GM12873 (cell line): ENCODE results near the gene VTA1.
A peak's percentile ranks its signal among the peaks of the same experiment; 100 is the strongest.

ENCODE experiments used
- CTCF ChIP-seq: IDR thresholded peaks from 2 replicates; pipeline ENCODE4 v1.5.1; 2012; ENCODE audit warnings: low read depth, mild to moderate bottlenecking, moderate library complexity, low read length, control low read depth; ENCODE audit not compliant: insufficient read depth; ENCODE audit errors: missing control alignments

VTA1 gene, protein sequence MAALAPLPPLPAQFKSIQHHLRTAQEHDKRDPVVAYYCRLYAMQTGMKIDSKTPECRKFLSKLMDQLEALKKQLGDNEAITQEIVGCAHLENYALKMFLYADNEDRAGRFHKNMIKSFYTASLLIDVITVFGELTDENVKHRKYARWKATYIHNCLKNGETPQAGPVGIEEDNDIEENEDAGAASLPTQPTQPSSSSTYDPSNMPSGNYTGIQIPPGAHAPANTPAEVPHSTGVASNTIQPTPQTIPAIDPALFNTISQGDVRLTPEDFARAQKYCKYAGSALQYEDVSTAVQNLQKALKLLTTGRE

DNA sequence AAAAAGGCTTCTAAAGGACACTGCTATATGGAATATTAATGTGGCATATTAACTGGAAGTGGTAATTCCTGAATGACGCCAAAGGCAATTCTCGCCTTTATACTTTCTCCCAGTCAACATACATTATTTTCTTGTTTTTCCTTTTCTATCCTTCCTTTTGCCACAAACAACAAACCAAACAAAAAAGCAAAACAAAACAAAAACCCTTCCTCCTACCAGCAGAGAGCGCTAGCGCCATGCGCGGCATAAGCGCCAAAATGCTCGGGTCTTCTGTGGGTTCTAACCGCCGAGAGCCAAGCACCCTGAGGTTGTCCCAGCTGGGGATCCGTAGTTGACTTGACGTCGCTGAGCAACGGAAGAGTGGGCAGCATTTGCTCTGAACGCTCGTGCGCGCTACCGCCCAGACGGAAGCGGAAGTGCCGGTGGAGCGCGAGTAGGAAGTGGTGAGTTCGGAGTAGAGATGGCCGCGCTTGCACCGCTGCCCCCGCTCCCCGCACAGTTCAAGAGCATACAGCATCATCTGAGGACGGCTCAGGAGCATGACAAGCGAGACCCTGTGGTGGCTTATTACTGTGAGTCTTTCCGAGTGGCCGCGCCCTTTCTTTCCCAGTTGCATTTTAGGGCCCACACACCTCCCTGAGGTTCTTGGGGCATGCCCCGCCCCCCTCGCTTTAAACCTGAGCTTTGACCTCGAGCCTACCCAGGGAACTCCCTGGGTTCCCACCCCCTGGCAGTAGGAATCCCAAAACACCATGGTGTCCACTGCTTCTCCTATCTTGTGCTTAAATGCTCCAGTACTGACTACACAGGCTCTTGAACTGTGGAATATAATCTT, at the start of gene VTA1, which contains the start of gene NMBR:
Gene VTA1, plus strand, starts transcription at position 436 of the 835 bp plus-strand sequence. Its CDS starts 25 bp downstream, at position 461.
Gene NMBR, minus strand, starts transcription at position 295 of the 835 bp plus-strand sequence. CDS start 58,464 bp downstream, outside the sequence.
- peak; percentile 89 for TF ChIP-seq CTCF

- TF ChIP-seq CTCF: peak; percentile 67
These were observed 34.5 kb upstream of the VTA1 start for GRCh38 chr6:142112451-142113061.

DNA sequence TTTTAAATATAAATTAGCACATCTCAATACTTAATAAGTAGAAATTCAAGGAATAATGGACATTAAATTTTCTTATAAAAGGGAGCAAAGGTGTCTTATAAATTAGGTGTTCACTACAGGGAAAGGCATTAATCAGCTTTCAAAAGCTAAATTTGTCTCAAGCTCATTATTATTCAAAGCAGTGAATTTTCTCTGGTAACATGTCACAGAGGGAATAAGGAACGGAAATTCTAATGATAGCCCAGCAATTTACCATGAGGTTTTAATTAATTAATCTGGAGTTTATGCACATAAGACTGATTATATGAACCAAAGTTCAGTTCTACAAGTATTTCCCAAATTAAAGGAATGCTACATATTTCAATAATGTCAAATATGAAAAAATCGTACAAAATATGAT, 29.7 kb upstream of the VTA1 start:
- no peak for TF ChIP-seq CTCF

DNA sequence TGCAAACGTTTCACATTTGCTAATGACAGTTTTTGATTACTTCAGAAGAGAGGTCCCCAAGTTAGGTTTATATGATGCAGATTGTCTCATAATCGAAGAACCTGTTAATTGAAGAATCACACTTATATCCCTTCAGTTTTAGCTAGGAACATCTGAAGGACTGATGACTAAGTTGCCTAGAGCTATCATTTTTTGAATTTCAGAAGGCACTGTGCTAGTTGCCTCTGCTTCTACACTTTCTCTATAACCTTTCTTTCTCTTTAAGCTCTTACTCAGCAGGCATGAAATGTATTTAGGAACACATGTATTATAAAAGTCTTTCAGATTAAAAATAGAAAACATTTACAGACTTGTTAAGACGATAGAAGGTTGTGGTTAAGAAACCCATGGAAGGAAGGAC, 28.7 kb upstream of the VTA1 start:
- no peak for TF ChIP-seq CTCF

DNA sequence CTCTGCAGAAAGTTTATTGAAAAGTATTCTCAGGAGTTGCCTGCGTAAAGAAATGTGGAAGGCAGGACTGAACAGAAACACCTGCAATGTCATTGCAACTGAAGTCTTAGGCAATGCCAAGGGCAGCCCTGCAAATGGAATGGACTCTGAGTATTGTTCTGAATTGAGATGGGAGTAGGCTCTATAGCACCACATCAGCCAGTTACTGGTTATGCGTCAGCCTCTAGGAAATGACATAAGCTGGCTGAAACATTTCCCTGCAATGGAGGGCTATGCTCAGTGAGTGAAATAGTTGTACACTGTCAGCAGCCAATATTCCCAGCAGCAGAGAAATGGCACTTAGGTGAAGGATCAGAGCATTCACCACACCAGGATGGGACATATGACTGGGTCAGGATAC, 28.1 kb upstream of the VTA1 start:
- TF ChIP-seq CTCF: no peak

GRCh38 chr6:142121342-142121741, 25.7 kb upstream of the VTA1 start:
- TF ChIP-seq CTCF: no peak

DNA sequence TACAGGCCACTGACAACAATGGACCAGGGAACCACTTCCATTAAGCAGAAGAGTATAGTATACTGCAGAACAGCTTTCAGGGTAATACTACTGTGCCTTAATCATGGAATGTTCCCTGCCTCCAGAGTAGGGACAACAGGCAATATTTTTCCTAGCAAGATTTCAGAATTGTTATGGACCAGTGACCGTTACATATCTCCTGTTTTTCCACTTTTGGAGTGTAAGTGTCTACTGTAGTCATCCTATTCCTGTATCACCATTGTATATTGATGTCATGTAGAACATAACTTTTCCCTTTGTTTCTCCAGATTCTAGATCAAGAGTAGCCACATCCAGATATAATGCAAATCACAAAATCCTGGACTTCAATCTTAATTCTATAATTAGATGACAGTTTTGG, 16.2 kb upstream of the VTA1 start:
- no peak for TF ChIP-seq CTCF
